ENCODE results near the gene DGKE. TPM values are rescaled to one million over a fixed set of nuclear protein-coding genes. Genes with fewer than 3 reads are reported as not detected.

Gene DGKE
- total RNA-seq, 4 donors from 2014 or later = 7.1 to 12.5 (median 11.1) TPM

- H3K27me3 ChIP-seq = no peaks in the 10 kb centered on the region
- H3K4me3 ChIP-seq = peak overlapping the region; percentile 67 to 86 (median 78)
- H3K9me3 ChIP-seq = no peaks in the 10 kb centered on the region
- 14% methylated on average over 19 of the region's 81 CpGs for WGBS
- H3K4me1 ChIP-seq = peaks cover 11 to 65% (median 53%) of the 10 kb centered on the region in 4 donors
- intact Hi-C loops (cut with DNase I) = loop anchor here (5.0 kb wide), 1 partner anchor 78 kb away; the partner anchor contains the start of gene TRIM25
- peak overlapping the region; percentile 88 to 94 (median 91) for H3K27ac ChIP-seq (replicated peaks in 1 of 4)
- TF ChIP-seq POLR2A (IDR thresholded peaks at IDR 0.05; ENCODE audit: low read depth) (no peak), CTCF (IDR thresholded peaks at IDR 0.05) (peak in 1 of 3 experiments; percentile 30), POLR2AphosphoS5 (IDR thresholded peaks at IDR 0.05) (no peak), EP300 (IDR thresholded peaks at IDR 0.05) (no peak)
- peaks cover 0 to 10% (median 2%) of the 10 kb centered on the region in 4 donors for H3K36me3 ChIP-seq
- DNase-seq (ENCODE audit: extremely low spot score) = no peak
These were observed 671 bp downstream of the DGKE start for GRCh38 chr17:56834380-56835263.

GRCh38 chr17:56835264-56835585, 1.3 kb downstream of the DGKE start:
- Histone ChIP-seq H3K4me3 (peak overlapping the region; percentile 67 to 86 (median 78)), H3K27me3 (no peaks in the 10 kb centered on the region), H3K27ac (replicated peaks in 1 of 4) (peak overlapping the region in 3 of 4 donors; percentile 90 to 94 (median 92)), H3K9me3 (no peaks in the 10 kb centered on the region), H3K36me3 (peaks cover 0 to 13% (median 2%) of the 10 kb centered on the region in 4 donors), H3K4me1 (peaks cover 11 to 65% (median 53%) of the 10 kb centered on the region in 4 donors)
- intact Hi-C loops (cut with DNase I) = loop anchor here (5.0 kb wide), 1 partner anchor 77 kb away; the partner anchor contains the start of gene TRIM25
- TF ChIP-seq CTCF (IDR thresholded peaks at IDR 0.05) = no peak
- TF ChIP-seq POLR2AphosphoS5 (IDR thresholded peaks at IDR 0.05) = no peak
- no peak for TF ChIP-seq POLR2A (IDR thresholded peaks at IDR 0.05; ENCODE audit: low read depth)
- no peak for TF ChIP-seq EP300 (IDR thresholded peaks at IDR 0.05)
- 60% methylated on average over 7 of the region's 7 CpGs for WGBS
- DNase-seq (ENCODE audit: extremely low spot score) = no peak

GRCh38 chr17:56838687-56839086, 4.7 kb downstream of the DGKE start:
- 83% methylated on average over 3 of the region's 3 CpGs for WGBS
- Histone ChIP-seq H3K36me3 (peaks cover 0 to 14% (median 5%) of the 10 kb centered on the region in 4 donors), H3K27ac (replicated peaks in 1 of 4) (no peak overlapping the region), H3K4me3 (no peak overlapping the region), H3K4me1 (peaks cover 7 to 53% (median 43%) of the 10 kb centered on the region in 4 donors), H3K9me3 (no peaks in the 10 kb centered on the region), H3K27me3 (no peaks in the 10 kb centered on the region)
- TF ChIP-seq POLR2AphosphoS5 (IDR thresholded peaks at IDR 0.05) = no peak
- TF ChIP-seq POLR2A (IDR thresholded peaks at IDR 0.05; ENCODE audit: low read depth) = no peak
- TF ChIP-seq EP300 (IDR thresholded peaks at IDR 0.05) = no peak
- no peak for TF ChIP-seq CTCF (IDR thresholded peaks at IDR 0.05)
- DNase-seq (ENCODE audit: extremely low spot score) = no peak
- intact Hi-C loops (cut with DNase I) = loop anchor here (5.0 kb wide), 1 partner anchor 74 kb away; the partner anchor contains the start of gene TRIM25

- no peaks in the 10 kb centered on the region for H3K27me3 ChIP-seq
- no peak for TF ChIP-seq EP300 (IDR thresholded peaks at IDR 0.05)
- no peak for TF ChIP-seq CTCF (IDR thresholded peaks at IDR 0.05)
- no peak overlapping the region for H3K4me3 ChIP-seq
- intact Hi-C loops (cut with DNase I) = no loop called here
- H3K4me1 ChIP-seq = peaks cover 0 to 20% (median 12%) of the 10 kb centered on the region in 4 donors
- H3K9me3 ChIP-seq = no peaks in the 10 kb centered on the region
- 46% methylated on average over 2 of the region's 2 CpGs for whole genome bisulfite sequencing
- H3K36me3 ChIP-seq = peaks cover 0 to 24% (median 9%) of the 10 kb centered on the region in 4 donors
- no peak overlapping the region for H3K27ac ChIP-seq (replicated peaks in 1 of 4)
- DNase-seq (ENCODE audit: extremely low spot score) = no peak
These were observed 8.6 kb downstream of the DGKE start for GRCh38 chr17:56842577-56842976.
